GM18505 (cell line): ENCODE measurements around the gene C12orf57.

Source experiments
- ATAC-seq: cut with Tn5 transposase; IDR thresholded peaks from one replicate; pipeline ENCODE4 v1.9.1; 2021; ENCODE audit not compliant: unreplicated experiment
- POLR2A ChIP-seq: IDR thresholded peaks from 4 replicates; pipeline ENCODE4 v1.6.1; 2011; ENCODE audit warnings: borderline replicate concordance; ENCODE audit not compliant: insufficient read depth, insufficient read length; ENCODE audit errors: extremely low read depth

The C12orf57 gene

GRCh38 chr12:6923851-6924250 lies 20.0 kb upstream of the C12orf57 start:
- ATAC-seq: no peak
- peak; percentile 2 for TF ChIP-seq POLR2A

DNA sequence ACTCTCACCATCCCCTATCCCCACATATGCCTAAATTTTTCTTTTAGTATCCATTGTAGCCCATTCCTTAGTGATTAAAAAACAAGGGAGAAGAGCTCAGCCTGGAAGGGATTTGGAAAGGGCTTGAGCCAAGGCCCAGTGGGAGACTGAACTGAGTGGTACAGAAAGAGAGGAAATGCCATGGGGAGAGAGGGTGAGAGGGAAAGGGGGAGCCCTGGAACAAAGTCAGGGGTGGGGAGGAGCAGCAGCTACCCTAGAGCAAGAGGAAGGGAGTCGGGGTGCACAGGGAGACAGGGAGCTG lies 18.6 kb upstream of the C12orf57 start:
- no peak for TF ChIP-seq POLR2A
- ATAC-seq: no peak

GRCh38 chr12:6925540-6926279 lies 18.1 kb upstream of the C12orf57 start:
- no peak for TF ChIP-seq POLR2A
- no peak for ATAC-seq

- no peak for TF ChIP-seq POLR2A
- no peak for ATAC-seq
Observed at GRCh38 chr12:6927379-6928021, 16.3 kb upstream of the C12orf57 start, which contains the start of gene ATN1. TSS of gene ATN1 (plus strand) at chr12:6927959. CDS start at chr12:6934002, 6,043 bp downstream.

DNA sequence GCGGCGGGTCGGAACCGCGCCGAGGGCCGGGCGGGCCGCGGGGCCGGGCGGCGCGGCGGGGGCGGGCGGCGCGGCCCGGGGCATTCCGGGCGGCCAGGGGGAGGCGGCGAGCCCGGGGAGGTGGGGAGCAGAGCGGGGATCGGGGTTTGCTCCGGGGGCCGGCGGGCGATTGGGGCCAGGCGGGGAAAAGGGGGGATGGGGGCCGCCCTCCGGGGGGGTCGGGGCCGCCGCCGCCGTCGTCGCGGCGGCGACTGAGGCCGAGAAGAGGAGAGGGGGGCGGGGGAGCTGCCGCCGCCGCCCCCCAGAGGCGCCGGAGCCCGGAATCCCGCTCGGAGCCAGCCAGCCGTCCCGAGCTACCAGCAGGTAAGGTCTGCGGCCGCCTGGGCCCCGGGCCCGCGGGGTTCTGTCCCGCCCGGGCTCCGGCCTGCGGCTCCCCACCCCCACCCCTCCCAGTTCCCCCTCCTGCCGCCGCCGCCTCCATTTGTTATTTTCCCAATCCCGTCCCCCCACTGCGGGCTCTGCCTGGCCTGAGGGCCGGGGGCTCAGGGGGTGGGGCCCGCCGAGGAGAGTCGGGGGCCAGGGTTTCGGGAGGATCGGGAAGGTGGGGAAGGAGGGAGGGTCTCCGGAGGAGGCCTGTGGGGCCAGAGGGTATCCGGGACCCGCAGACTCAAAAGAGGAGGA lies 15.7 kb upstream of the C12orf57 start:
- no peak for TF ChIP-seq POLR2A
- no peak for ATAC-seq

DNA sequence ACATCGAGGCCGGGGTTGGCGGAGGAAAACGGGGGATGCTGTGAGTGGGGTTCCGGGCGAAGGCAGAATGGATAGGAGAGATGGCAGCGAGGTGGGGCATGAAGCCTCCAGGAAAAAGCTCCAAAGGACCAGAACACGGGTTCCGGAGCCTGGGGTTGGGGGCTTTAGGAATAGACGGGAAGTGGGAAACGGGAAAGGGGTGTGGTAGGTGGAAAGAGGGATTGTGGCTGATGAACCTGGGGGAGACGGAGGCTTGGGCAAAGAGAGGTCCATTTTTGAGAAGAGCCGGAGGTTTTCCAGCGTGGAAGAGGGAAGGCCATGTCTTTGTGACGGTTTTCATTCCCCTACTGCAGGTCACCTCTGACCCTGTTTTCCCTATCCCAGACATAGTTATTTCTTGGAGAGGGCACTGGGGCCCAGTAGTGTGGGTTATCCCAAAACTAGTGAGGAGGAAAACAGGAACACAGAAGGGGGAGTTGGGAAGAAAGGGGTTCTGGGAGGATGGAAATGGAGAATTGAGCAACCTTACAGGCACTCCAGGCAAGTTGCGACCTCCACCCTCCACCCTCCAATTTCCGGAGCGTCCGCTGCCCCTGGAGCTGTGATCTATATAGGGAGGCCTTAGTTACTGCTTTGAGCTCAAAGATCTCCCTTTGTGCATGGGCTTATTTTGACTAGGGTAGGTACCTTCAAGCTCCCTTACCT lies 15.0 kb upstream of the C12orf57 start:
- no peak for TF ChIP-seq POLR2A
- no peak for ATAC-seq

DNA sequence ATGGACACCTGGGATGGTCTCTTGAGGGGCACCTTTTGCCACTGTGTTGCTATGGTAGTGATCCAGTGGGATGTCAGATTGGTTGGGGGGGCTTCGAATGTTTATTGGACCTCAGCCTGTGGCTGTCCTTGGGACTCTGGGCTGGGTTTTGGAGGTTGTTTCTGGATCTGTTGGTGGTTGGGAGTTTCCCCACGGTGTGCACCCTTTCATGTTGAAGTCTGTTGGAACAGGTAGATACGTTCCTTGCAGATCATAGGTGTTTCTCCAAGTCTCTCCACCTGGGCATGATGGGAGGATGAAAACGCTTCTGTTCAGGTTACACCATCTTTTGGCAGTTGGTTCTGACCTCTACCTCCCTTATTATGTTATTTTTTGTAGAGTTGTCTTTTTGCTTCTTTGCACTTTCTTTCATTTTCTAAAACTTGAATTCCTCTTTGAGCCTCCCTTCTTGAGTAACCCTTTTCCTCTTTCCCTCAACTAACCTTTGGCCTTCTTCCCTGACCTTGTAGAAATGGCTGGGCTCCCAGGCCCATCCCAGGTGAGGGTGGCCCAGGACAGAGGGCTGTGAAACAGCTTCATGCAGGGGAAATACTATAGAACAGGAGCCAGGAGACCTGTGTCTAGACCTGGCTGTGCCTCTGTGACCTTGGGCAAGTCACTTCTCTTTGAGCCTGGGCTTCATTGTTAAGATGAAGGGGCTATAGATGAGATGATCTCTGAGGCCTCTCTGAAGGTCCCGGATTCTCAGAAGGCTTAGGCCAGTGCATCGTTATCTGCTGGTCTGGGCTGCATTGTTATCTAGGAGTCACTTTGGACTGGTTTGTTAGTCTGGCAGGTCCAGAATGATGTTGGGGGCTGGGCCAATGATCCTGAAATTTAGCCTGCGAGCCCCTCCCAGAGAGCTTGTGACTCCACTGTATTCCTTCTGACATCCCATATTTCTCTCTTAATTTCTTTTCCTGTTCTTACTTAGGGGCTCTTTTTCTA lies 14.1 kb upstream of the C12orf57 start:
- TF ChIP-seq POLR2A: no peak
- ATAC-seq: no peak

DNA sequence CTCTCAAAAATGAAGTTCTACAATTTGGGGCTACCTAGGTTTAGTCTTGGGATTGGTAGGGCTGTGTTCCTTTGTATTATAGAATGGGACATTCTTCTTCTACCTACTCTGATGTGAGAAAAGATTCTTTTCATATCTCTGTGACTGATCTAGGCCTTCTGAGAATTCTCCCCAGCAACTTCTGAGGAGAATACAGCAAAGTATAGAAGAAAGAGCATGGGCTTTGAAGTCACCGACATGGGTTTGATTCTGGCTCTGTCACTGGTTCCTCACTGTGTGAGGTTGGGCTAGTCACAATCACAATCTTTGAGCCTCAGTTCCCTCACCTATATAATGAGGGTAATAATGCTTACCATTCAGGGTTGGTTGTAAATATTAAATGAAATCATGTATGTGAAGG lies 11.1 kb upstream of the C12orf57 start:
- ATAC-seq: no peak
- TF ChIP-seq POLR2A: no peak

DNA sequence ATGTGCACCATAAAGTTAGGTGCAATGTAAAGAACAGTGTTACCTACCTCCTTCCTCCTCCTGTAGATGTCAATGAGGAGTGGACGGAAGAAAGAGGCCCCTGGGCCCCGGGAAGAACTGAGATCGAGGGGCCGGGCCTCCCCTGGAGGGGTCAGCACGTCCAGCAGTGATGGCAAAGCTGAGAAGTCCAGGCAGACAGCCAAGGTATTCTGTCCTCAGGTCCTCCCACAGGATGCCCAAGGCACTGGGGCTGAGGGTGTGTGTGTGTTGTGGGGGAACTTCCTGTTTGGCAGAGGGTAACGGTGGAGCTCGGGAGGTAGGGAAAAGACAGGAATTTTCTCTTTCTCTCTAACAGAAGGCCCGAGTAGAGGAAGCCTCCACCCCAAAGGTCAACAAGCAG lies 9.7 kb upstream of the C12orf57 start:
- TF ChIP-seq POLR2A: no peak
- ATAC-seq: no peak

DNA sequence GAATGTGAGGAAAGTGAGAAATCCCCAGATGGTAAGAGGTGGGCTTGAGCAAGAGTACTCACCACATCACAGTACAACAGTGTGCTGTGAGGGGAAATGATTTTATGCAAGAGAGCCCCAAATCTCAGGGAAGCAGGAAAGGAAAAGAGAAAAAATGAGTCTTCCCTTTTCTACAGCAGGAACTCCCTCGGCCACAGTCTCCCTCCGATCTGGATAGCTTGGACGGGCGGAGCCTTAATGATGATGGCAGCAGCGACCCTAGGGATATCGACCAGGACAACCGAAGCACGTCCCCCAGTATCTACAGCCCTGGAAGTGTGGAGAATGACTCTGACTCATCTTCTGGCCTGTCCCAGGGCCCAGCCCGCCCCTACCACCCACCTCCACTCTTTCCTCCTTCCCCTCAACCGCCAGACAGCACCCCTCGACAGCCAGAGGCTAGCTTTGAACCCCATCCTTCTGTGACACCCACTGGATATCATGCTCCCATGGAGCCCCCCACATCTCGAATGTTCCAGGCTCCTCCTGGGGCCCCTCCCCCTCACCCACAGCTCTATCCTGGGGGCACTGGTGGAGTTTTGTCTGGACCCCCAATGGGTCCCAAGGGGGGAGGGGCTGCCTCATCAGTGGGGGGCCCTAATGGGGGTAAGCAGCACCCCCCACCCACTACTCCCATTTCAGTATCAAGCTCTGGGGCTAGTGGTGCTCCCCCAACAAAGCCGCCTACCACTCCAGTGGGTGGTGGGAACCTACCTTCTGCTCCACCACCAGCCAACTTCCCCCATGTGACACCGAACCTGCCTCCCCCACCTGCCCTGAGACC lies 8.2 kb upstream of the C12orf57 start:
- TF ChIP-seq POLR2A: no peak
- no peak for ATAC-seq

- TF ChIP-seq POLR2A: no peak
- ATAC-seq: no peak
Observed at GRCh38 chr12:6936194-6936635, 7.6 kb upstream of the C12orf57 start.
